Karpas-422 (cell line): ENCODE data around the gene RNF121. TPM values are rescaled to one million over a fixed set of nuclear protein-coding genes. Genes with fewer than 3 reads are reported as not detected.
"Not testable (repeated sequence)": the region's sequence is repeated elsewhere in the genome, so short reads cannot be mapped to it uniquely, and the experiment has no call there.

Experiments
- DNase-seq: peaks from one replicate; pipeline ENCODE4 v3.0.0-alpha.2; 2015
- H2AFZ ChIP-seq: fragments of 200-600 bp; sonication (generic); 2 replicates; pipeline ENCODE4 v1.6.1; 2014; ENCODE audit warnings: antibody characterized with exemption, low read length, mixed read lengths
- H3K27ac ChIP-seq: fragments of 200-600 bp; sonication (generic); 2 replicates; pipeline ENCODE4 v1.5.1; 2014; ENCODE audit warnings: mild to moderate bottlenecking, low read length, moderate library complexity
- H3K27me3 ChIP-seq: fragments of 200-600 bp; sonication (generic); 2 replicates; pipeline ENCODE4 v1.6.1; 2014; ENCODE audit warnings: low read length, mixed read lengths
- H3K36me3 ChIP-seq: fragments of 200-600 bp; sonication (generic); 2 replicates; pipeline ENCODE4 v1.6.1; 2014; ENCODE audit warnings: low read length, mixed read lengths; ENCODE audit not compliant: insufficient read depth
- H3K4me1 ChIP-seq: fragments of 200-600 bp; sonication (generic); 2 replicates; pipeline ENCODE4 v1.6.1; 2014; ENCODE audit warnings: mild to moderate bottlenecking, low read length, mixed read lengths
- H3K4me2 ChIP-seq: fragments of 200-600 bp; sonication (generic); 2 replicates; pipeline ENCODE4 v1.6.1; 2014; ENCODE audit warnings: low read length, low read depth, mild to moderate bottlenecking; ENCODE audit not compliant: poor library complexity, severe bottlenecking
- H3K4me3 ChIP-seq: fragments of 200-600 bp; sonication (generic); 2 replicates; pipeline ENCODE4 v1.5.1; 2014; ENCODE audit warnings: mild to moderate bottlenecking, antibody characterized with exemption, low read length, mixed read lengths
- H3K79me2 ChIP-seq: fragments of 200-600 bp; sonication (generic); 2 replicates; pipeline ENCODE4 v1.6.1; 2014; ENCODE audit warnings: mild to moderate bottlenecking, low read length, mixed read lengths
- H3K9ac ChIP-seq: fragments of 200-600 bp; sonication (generic); 2 replicates; pipeline ENCODE4 v1.6.0; 2014; ENCODE audit warnings: low read length
- H3K9me2 ChIP-seq: fragments of 200-600 bp; sonication (generic), shearing (Covaris generic); replicated peaks from 2 replicates; pipeline ENCODE4 v1.6.0; 2014; ENCODE audit warnings: mild to moderate bottlenecking, low read length, moderate library complexity; ENCODE audit not compliant: insufficient read depth
- H3K9me3 ChIP-seq: fragments of 300-700, 200-600 bp; sonication (generic); 2 replicates; pipeline ENCODE4 v1.6.1; 2014; ENCODE audit warnings: low read length, mixed read lengths
- H4K20me1 ChIP-seq: fragments of 200-600 bp; sonication (generic); 2 replicates; pipeline ENCODE4 v1.6.1; 2014; ENCODE audit warnings: mild to moderate bottlenecking, antibody characterized with exemption, low read length, low read depth; ENCODE audit not compliant: insufficient read depth
- total RNA-seq: library from RNA; depleted of rRNA; stranded (reverse); fragments of >200 nt; shearing (Covaris generic); gene quantifications from 2 replicates; pipeline ENCODE4 v1.2.3, GENCODE V29; 2014; ENCODE audit warnings: low replicate concordance

The RNF121 gene
- total RNA-seq, 1 experiment from 2014 or later = 12.0 TPM

- H3K27me3 ChIP-seq, H3K79me2 ChIP-seq, H3K4me3 ChIP-seq, H3K9me2 ChIP-seq, H2AFZ ChIP-seq, H3K9ac ChIP-seq, H3K36me3 ChIP-seq, H3K9me3 ChIP-seq, H3K27ac ChIP-seq, H3K4me2 ChIP-seq, H4K20me1 ChIP-seq, DNase-seq, H3K4me1 ChIP-seq: not testable (repeated sequence)
Measured at GRCh38 chr11:71911321-71911985, 17.4 kb upstream of the RNF121 start.

- H3K4me2 ChIP-seq, H3K9me2 ChIP-seq, H3K9me3 ChIP-seq, H4K20me1 ChIP-seq, H3K4me1 ChIP-seq, H3K27ac ChIP-seq, H2AFZ ChIP-seq, H3K36me3 ChIP-seq, H3K27me3 ChIP-seq, H3K9ac ChIP-seq, DNase-seq, H3K79me2 ChIP-seq, H3K4me3 ChIP-seq: not testable (repeated sequence)
Measured at GRCh38 chr11:71911986-71912340, 16.9 kb upstream of the RNF121 start.

GRCh38 chr11:71913756-71914526 is 14.9 kb upstream of the RNF121 start:
- no peak overlapping the region for H3K27ac ChIP-seq
- peaks cover 10% of the 10 kb centered on the region for H3K4me1 ChIP-seq
- H3K79me2 ChIP-seq = no peaks in the 10 kb centered on the region
- no peaks in the 10 kb centered on the region for H3K9me3 ChIP-seq
- H3K36me3 ChIP-seq = 0 out of 2 replicates have a peak, but pooled peaks cover 4% of the 10 kb centered on the region
- H3K27me3 ChIP-seq = no peaks in the 10 kb centered on the region
- DNase-seq = no peak
- no peak overlapping the region for H3K4me2 ChIP-seq
- H3K9ac ChIP-seq = no peak overlapping the region
- no peaks in the 10 kb centered on the region for H3K9me2 ChIP-seq
- no peaks in the 10 kb centered on the region for H4K20me1 ChIP-seq
- H2AFZ ChIP-seq = no peak overlapping the region
- no peak overlapping the region for H3K4me3 ChIP-seq

GRCh38 chr11:71914617-71915189 is 14.1 kb upstream of the RNF121 start:
- Histone ChIP-seq H3K9ac (no peak overlapping the region), H3K79me2 (no peaks in the 10 kb centered on the region), H3K4me1 (peaks cover 10% of the 10 kb centered on the region), H3K4me2 (no peak overlapping the region), H3K4me3 (no peak overlapping the region), H4K20me1 (no peaks in the 10 kb centered on the region), H3K27me3 (no peaks in the 10 kb centered on the region), H2AFZ (no peak overlapping the region), H3K9me3 (no peaks in the 10 kb centered on the region), H3K36me3 (0 out of 2 replicates have a peak, but pooled peaks cover 4% of the 10 kb centered on the region), H3K9me2 (no peaks in the 10 kb centered on the region), H3K27ac (no peak overlapping the region)
- no peak for DNase-seq

DNA sequence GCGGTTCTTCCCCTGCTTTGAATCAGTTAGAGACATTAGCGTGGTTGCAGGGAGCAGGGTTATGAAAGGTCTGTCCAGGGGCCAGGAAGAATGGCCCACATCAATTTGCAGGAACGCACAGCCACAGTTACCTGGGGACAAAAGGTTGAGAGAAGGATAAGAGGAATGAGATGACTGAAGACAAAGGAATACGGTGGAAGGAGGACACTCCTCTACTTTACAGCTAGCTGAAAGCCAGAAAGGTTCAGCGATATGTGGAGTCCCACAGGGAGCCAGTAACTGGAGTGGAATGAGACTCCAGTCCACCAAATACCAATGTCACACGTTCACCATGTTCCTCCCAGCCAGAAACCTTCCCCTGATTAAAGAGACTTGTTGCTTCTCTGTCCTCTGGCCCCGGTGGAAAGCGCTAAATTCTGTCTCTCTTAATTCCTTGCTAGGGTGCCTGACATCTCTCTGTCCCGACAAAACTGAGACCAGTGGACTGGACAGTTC is 11.2 kb upstream of the RNF121 start:
- no peak overlapping the region for H3K4me2 ChIP-seq
- no peak overlapping the region for H3K4me3 ChIP-seq
- 0 out of 2 replicates have a peak, but pooled peaks cover 4% of the 10 kb centered on the region for H3K36me3 ChIP-seq
- H4K20me1 ChIP-seq = no peaks in the 10 kb centered on the region
- H2AFZ ChIP-seq = no peak overlapping the region
- peaks cover 10% of the 10 kb centered on the region for H3K4me1 ChIP-seq
- no peaks in the 10 kb centered on the region for H3K9me3 ChIP-seq
- H3K9me2 ChIP-seq = no peaks in the 10 kb centered on the region
- H3K9ac ChIP-seq = no peak overlapping the region
- DNase-seq = peak; percentile 30
- H3K79me2 ChIP-seq = no peaks in the 10 kb centered on the region
- H3K27me3 ChIP-seq = no peaks in the 10 kb centered on the region
- H3K27ac ChIP-seq = no peak overlapping the region

DNA sequence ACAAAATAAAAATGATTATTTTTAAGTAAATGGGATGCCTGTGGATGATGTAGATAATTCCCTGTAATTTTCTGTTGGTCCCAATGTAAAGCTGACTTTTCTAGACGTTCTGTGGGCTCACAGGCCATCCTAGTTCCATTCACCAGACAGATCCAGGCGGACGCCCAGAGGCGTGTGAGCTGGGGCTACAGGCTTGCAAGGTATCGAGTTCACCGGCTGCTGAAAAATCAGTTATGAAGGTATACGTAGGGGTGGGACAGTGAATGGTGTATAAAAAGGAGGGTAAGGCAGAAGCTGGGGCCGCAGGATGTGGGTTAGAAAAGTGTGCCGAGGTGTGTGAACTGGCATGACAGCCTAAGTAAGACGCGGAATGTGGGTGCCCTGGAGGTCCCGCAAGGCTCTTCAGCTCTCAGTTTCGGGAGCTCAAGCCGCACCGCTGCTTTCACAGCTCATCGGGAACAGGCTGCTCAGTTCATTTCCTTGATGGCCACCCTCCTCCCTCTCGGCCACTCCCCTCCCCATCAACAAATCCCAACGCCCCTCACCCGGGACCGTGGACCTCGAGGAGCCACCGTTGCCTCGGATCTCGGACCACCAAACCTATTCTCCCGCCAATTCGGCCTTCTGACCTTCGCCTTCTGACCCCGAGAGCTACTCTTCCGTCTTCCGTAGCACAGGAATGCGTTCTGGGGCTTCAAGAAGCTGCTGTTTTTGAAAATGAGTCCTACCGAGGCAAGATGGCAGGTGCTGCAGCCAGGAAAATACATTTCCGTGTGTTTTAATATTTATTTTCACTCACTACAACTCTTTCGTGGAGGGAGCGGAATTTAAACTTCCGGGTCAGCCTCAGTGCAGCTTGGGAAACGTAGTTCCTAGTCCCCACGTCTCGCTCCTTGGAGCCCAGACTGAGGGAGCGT is 768 bp upstream of the RNF121 start, which contains the start of gene XNDC1N:
TSS of gene XNDC1N (minus strand) at position 775 of the 917 bp plus-strand sequence. CDS start 5,241 bp downstream, outside the sequence.
- Histone ChIP-seq H2AFZ (peak within 1 kb of the TSS; percentile 86), H3K9ac (peak within 1 kb of the TSS; percentile 82), H3K9me2 (no peaks in the 10 kb centered on the region), H3K4me2 (peak within 1 kb of the TSS; percentile 95), H3K27ac (peak within 1 kb of the TSS; percentile 63), H3K9me3 (no peaks in the 10 kb centered on the region), H3K36me3 (no peaks in the 10 kb centered on the region), H3K27me3 (no peaks in the 10 kb centered on the region), H4K20me1 (peaks cover 11% of the 10 kb centered on the region; the same call in 1 of the 2 replicates), H3K79me2 (peaks cover 56% of the 10 kb centered on the region), H3K4me3 (peak within 1 kb of the TSS; percentile 77), H3K4me1 (peaks cover 39% of the 10 kb centered on the region)
- peak; percentile 94 for DNase-seq

DNA sequence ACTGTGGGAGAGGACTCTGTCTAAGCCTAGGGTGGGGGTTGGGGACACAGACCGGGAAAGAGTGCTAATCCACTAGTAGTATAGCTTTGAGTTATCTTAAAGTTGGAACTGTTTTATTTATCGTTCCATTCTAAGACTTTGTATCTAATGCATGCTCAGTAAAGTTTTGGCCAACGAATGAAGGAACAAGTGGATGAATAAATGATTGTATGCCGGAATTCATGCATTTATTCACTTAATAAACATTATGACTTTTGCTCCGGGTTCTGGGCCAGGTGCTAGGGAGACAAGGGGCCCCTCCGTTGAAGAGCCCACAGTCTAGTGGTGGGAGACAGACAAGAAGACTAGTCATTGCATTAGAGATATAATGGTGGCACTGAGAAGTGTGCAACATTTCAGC is 645 bp downstream of the RNF121 start:
- Histone ChIP-seq H3K9me3 (no peaks in the 10 kb centered on the region), H3K4me2 (peak overlapping the region; percentile 95), H4K20me1 (peaks cover 11% of the 10 kb centered on the region; the same call in 1 of the 2 replicates), H3K27me3 (no peaks in the 10 kb centered on the region), H2AFZ (no peak overlapping the region), H3K9ac (peak overlapping the region; percentile 82), H3K36me3 (no peaks in the 10 kb centered on the region), H3K4me1 (peaks cover 53% of the 10 kb centered on the region), H3K79me2 (peaks cover 70% of the 10 kb centered on the region), H3K27ac (no peak overlapping the region), H3K4me3 (peak overlapping the region; percentile 77), H3K9me2 (no peaks in the 10 kb centered on the region)
- DNase-seq = no peak
